Fibroblast of skin of left biceps (primary cell): Measurements from ENCODE around the gene OR4D9.
"Not testable (repeated sequence)": the region's sequence is repeated elsewhere in the genome, so short reads cannot be mapped to it uniquely, and the experiment has no call there.

Source experiments
- DNase-seq, 2 experiments: peaks; one replicate each; pipeline ENCODE4 v3.0.0-alpha.2; 2013; ENCODE audit warnings: low read depth in 2 of 2

The OR4D9 gene

GRCh38 chr11:59510941-59511589, at the start of gene OR4D9:
OR4D9 (plus strand) TSS chr11:59511539; CDS start chr11:59514913, 3,374 bp downstream.
- DNase-seq: no peak

DNA sequence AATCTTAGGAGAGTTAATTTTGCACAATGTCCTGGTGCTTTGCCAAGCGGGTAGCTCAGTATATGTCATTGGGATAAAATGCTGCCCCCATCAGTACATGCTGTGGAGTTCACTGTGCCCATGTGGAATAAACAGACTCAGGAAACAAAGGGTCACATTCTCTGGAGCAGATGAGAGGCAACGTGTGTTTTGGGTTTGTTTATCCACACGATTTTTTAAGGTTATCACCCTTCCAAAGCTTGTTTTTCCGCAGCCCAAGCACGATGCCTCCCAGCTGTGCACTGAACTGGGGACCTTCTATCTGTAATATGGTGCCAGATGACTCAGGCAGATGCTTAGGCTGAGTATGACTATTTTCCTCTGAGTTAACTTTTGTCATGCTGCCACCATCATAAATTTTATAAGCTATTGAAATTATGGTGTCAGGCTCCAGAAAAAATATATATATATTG, 48.1 kb upstream of the OR4D9 start:
- DNase-seq: no peak

DNA sequence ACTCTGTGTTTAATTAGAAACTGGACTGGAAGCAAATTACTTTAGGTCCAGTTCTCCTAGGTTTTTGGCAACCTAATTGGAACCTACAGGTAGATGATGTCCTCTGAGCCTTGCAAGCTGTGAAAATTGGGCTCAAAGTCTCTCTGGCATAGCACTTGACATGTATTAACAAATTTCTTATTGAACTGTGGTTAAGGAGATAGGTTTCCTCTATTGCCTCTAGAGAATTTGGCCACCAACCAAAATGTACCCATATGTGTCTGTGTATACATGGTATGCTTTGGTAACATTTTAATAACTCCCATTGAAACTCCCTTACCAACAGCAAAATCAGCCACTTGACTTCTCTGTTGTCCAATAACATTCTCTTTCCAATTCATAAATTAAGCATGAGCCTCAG, 38.3 kb upstream of the OR4D9 start, which contains the start of gene OR4D10:
OR4D10 (plus strand) TSS at position 301 of the 400 bp plus-strand sequence. CDS start 4,115 bp downstream, outside the sequence.
- no peak for DNase-seq

- no peak for DNase-seq
These were observed 36.2 kb upstream of the OR4D9 start for GRCh38 chr11:59475176-59475575.

- no peak for DNase-seq
These were observed 31.4 kb upstream of the OR4D9 start for GRCh38 chr11:59479906-59480305.

GRCh38 chr11:59480359-59480758, 31.0 kb upstream of the OR4D9 start:
- DNase-seq: no peak

DNA sequence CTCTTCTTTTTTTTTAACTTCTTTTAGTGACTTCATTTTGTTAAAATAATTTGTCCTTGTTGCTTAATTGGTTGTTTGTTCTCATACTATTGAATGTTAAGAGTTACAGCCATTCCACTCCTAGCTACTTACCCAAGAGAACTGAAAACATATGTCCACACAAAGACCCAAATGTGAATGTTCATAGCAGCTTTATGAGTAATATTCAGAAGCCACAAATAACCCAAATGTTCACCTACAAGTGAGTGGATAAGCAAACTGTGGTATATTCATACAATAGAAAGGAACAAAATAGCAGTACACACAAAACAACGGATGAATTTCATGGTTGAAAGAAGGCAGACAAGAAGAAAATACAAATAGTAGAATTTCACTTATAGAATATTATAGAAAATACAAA, 9.4 kb upstream of the OR4D9 start:
- no peak for DNase-seq

- DNase-seq: no peak
These were observed 8.1 kb upstream of the OR4D9 start, which contains the start of gene OR4D11 for GRCh38 chr11:59503276-59503675. OR4D11 (plus strand) TSS chr11:59503576; CDS start chr11:59503576, 0 bp downstream.

DNA sequence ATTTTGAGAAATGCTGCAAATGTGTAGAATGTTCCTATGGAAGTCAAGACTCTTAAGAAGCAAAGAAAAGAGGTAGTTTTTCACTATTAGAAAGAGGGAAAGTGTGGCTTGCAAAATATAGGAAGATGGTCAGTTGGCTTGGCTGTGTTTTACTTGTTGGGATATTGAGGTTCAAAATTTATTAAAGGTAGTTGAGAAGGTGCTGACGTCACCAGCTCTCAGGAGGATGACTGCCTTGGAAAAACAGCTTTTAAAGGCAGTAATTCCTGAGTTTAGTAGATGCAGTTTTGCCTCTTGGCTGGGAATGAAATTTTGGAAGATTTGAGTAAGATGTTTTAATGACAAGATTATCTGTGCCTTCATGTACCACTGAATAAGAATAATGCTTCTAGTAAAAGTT, 336 bp downstream of the OR4D9 start:
- no peak for DNase-seq

- not testable (repeated sequence) for DNase-seq
These were observed 8.8 kb downstream of the OR4D9 start for GRCh38 chr11:59520139-59520538.

DNA sequence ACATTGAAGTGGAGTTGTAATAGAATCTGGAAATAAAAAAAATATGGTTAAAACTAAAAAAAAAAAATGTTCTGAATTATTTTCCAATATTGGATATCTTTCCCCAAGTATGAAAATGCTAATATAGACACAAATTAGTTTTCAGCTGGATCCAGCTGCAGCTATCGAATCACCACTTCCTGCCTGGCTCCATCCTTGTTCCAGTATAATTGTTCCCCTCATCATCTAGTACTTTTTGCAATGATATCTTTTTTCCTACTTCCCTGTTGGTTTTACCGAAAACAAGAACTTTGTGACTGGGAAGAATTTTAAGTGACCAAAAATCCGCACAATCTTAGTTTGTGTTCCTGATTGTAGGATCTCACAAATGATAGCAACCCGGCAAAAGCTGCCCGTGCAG, 9.4 kb downstream of the OR4D9 start:
- no peak for DNase-seq

GRCh38 chr11:59523541-59523940, 12.2 kb downstream of the OR4D9 start:
- no peak for DNase-seq

- no peak for DNase-seq
These were observed 17.4 kb downstream of the OR4D9 start for GRCh38 chr11:59528711-59529110.

DNA sequence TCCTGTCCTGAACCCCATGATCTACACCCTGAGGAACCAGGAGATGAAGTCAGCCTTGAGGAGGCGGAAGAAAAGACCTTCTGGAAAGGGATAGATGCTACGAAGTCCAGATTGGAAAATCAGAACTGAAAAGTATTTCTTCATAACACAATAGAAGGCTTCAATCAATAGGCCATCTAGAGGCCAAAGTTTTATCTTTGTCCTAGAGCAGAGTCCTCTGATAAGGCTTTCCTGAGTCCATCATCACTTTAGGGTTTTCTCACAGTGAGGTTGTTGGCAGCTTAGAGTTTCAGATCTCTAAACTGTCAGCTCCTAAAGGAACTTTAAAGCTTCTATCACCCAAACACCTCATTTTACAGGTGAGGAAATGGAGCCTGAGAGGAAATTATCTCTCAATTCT, 21.3 kb downstream of the OR4D9 start:
- no peak for DNase-seq

DNA sequence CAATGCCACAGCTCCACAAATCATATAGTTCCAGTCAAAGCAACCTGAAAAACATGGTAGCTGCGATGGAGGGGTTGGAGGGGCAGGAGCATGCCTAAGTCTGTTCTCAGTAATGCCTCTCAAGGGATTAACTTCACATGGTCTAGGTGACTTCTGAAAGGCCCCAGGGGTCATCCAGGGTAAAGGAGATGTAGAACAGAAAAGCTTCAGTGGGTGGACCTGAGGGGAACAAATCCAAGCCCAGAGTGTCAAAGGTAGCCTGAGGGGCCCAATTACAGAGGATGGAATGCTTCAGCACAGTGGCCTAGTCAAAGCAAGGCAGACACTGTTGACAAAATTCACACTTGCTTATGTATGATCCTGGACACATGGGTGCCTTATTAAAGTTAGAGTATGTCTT, 23.3 kb downstream of the OR4D9 start:
- no peak for DNase-seq

DNA sequence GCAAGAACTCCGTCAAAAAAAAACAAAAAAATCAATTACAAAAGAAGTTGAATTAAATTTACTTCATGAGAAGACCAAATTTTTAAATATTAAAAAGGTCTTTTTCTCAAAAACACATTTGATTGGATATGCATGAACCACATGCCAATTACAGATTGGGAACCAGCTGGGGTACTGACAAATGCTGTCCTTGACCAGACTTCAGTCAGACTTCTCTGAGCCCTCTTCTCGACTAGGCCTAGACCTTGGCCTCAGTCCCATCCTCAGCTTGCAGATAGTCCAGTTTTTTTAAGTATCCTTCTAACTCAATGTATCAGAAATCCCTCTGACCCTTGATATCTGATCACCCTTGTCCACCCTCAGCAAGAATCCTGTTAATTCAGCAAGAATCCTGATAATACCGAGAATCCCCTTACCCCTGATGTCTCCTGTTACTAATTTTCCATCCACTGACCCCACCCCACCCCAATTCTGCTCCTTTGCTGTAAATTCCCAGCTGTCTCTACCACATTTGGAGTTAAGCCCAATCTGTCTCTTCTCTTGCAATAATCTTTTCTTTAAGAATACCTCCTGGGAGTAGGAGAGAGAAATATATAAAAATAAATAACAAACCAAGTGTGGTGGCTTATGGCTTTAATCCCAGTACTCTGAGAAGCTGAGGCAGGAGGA, 30.9 kb downstream of the OR4D9 start:
- DNase-seq: no peak

DNA sequence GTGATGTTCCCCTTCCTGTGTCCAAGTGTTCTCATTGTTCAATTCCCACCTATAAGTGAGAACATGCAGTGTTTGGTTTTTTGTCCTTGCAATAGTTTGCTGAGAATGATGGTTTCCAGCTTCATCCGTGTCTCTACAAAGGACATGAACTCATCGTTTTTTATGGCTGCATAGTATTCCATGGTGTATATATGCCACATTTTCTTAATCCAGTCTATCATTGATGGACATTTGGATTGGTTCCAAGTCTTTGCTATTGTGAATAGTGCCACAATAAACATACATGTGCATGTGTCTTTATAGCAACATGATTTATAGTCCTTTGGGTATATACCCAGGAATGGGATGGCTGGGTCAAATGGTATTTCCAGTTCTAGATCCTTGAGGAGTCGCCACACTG, 32.4 kb downstream of the OR4D9 start:
- not testable (repeated sequence) for DNase-seq

- no peak for DNase-seq
These were observed 33.5 kb downstream of the OR4D9 start for GRCh38 chr11:59544869-59545178.

DNA sequence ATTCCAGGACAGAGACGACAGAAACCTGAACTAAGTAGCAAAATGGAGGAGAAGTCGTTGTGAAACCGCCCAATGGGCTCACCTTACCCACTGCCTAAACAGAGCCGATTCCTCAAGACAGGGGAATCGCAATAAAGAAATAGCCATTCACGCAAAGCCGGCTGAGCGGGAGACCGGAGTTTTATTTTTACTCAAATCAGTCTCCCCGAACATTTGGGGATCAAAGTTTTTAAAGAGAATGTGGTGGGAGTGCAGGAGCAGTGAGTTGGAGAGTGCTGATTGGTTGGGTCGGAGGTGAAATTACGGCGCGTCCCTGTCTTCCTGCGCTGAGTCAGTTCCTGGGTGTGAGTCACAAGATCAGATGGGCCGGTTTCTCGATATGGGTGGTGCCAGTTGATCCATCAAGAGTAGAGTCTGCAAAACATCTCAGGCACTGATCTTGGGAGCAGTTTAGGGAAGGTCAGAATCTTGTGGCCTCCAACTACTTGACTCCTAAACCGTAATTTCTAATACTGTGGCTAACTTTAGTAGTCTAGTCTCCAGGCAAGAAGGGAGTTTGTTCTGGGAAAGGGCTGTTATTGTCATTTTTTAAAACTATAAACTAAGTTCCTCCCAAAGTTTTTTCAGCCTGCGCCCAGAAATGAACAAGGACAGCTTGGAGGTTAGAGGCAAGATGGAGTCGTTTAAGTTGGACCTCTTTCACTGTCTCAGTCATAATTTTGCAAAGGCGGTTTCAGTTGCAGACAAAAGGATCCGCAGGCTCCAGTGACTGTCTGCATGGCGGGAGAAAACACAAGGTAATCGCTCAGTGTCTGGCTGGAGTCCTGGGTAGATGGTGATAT, 34.1 kb downstream of the OR4D9 start:
- DNase-seq: no peak

- DNase-seq: not testable (repeated sequence)
These were observed 36.4 kb downstream of the OR4D9 start for GRCh38 chr11:59547605-59548308.

GRCh38 chr11:59548309-59548656, 36.9 kb downstream of the OR4D9 start:
- DNase-seq: no peak

DNA sequence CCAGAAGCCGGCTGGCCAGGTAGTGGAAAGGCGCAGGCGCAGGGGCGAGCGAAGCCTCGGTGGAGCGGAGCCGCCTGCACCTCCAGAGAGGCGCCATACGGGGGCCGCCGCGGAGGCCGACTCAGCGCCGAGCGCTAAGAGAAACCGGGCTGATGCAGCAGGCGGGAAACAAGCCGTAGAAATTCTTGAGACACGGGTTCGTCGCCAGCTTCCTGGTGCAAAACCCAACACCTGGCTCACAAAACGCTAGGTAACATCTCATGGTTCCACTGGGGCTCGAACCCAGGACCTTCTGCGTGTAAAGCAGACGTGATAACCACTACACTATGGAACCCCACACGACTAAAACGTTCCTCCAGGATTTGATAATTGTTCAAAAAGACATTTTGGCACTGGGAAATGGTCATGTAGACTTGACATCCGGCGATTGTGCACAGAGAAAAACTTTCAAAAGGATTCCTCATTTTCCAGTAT, 39.1 kb downstream of the OR4D9 start:
- DNase-seq: peak; percentile 92 to 93
